Measurements from ENCODE around the gene ADH6.
"Not testable (repeated sequence)": the region's sequence is repeated elsewhere in the genome, so short reads cannot be mapped to it uniquely, and the experiment has no call there.

ADH6 gene

DNA sequence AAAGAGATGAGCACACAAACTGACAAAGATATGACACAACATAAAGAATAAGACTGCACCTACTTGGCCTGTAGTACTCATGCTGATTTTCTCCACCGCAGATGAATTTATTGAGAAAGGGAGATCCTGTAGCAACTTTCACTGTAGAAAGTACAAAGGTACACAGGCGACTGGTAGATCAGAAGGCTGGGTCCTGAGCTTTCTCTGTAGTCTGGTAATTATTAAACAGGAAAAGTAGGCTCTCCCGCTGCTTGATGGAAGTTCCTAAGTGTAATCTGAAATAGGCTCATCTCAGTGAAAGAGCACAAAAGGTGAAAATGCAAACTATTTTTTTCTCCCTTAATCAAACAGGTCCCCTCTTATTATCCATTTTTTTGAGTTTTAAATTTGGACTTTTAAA, at the start of gene ADH6:
TSS of gene ADH6 (minus strand) at position 175 of the 400 bp plus-strand sequence. CDS start at position 81, 94 bp downstream.
- no peak for FAIRE-seq
- peak; percentile 5 for DNase-seq (ENCODE audit: low spot score)

DNA sequence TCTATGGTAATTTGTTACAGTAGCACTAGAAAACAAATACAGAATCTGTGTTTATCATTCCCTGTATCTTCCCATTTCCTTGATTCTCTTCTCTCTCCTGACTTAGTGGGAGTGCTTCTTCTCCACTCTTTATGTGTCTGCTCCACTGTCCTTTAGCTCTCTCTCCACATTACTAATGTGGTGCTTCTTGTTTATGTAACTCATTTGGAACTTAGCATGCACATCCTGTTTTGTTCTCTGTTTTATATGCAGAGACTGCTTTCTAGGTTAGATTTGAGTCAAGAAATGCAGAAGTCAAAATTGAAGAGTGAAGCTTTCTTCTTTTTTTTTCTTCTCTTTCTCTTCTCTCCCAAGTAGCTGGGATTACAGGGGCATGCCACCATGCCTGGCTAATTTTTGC, 45.9 kb upstream of the ADH6 start:
- FAIRE-seq, result no peak
- DNase-seq (ENCODE audit: low spot score), result no peak

- no peak for DNase-seq (ENCODE audit: low spot score)
- FAIRE-seq, result no peak
Measured at GRCh38 chr4:99252746-99253145, 33.7 kb upstream of the ADH6 start.

GRCh38 chr4:99248714-99249113, 29.7 kb upstream of the ADH6 start:
- FAIRE-seq, result no peak
- no peak for DNase-seq (ENCODE audit: low spot score)

DNA sequence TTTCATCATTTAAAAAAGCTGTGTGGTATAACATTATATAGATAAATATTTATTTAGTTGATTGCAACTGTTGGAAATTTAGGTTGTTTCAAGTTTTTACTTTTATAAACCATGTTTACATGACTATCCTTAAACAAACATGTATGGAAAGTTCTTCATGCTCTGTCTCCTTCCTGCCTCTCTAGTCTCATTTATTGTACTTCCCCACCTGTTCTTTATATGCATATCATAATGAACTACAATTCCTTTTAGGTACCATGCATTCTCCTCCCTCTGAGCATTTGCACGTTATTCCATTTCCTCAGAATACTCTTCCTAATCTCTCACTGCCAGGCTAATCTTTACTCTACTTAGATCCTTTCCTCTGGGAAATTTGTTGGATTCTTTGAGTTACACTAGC, 16.9 kb upstream of the ADH6 start:
- DNase-seq (ENCODE audit: low spot score), result no peak
- no peak for FAIRE-seq

GRCh38 chr4:99234331-99235010, 15.4 kb upstream of the ADH6 start:
- FAIRE-seq (no peak), DNase-seq (ENCODE audit: low spot score) (no peak)

DNA sequence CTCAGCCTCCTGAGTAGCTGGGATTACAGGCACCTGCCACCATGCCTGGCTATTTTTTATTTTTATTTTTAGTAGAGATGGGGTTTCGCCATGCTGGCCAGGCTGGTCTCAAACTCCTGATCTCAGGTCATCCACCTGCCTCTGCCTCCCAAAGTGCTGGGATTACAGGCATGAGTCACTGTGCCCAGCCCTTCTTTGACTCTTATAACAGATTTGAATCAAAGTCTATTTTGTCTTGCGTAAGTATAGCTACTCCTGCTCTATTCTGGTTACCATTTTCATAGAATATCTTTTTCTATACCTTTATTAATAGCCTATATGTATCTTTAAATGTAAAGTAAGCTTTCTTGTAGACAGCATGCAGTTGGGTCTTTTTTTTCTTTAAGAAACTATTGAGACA, 14.4 kb upstream of the ADH6 start:
- DNase-seq (ENCODE audit: low spot score); FAIRE-seq: not testable (repeated sequence)

- not testable (repeated sequence) for DNase-seq (ENCODE audit: low spot score); FAIRE-seq
Measured at GRCh38 chr4:99228706-99229105, 9.7 kb upstream of the ADH6 start.

- DNase-seq (ENCODE audit: low spot score); FAIRE-seq: not testable (repeated sequence)
Measured at GRCh38 chr4:99227646-99228045, 8.6 kb upstream of the ADH6 start.

GRCh38 chr4:99221980-99222379, 2.9 kb upstream of the ADH6 start:
- no peak for DNase-seq (ENCODE audit: low spot score)
- no peak for FAIRE-seq

- DNase-seq (ENCODE audit: low spot score), result no peak
- no peak for FAIRE-seq
Measured at GRCh38 chr4:99219479-99219878, 433 bp upstream of the ADH6 start.

- FAIRE-seq, result no peak
- DNase-seq (ENCODE audit: low spot score), result no peak
Measured at GRCh38 chr4:99215521-99215920, 3.5 kb downstream of the ADH6 start.

DNA sequence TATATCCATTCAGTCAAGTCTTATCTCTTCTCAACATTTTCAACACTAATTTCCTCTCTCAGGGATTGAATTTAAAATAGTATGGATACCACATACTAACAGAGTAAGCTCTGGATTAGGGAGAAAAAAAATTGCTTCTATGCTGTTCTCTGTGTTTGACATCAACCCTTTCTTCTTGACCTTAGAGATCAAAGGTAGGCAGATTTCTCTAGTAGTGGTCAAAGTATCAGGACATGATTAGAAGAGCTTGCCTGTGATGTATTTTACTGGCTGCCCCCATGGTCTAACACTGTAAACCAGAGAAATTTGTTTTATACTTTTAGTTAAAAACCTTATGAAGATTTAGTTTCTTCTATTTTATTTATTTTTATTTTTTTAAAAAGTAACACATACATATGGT, 8.3 kb downstream of the ADH6 start:
- no peak for FAIRE-seq
- no peak for DNase-seq (ENCODE audit: low spot score)

DNA sequence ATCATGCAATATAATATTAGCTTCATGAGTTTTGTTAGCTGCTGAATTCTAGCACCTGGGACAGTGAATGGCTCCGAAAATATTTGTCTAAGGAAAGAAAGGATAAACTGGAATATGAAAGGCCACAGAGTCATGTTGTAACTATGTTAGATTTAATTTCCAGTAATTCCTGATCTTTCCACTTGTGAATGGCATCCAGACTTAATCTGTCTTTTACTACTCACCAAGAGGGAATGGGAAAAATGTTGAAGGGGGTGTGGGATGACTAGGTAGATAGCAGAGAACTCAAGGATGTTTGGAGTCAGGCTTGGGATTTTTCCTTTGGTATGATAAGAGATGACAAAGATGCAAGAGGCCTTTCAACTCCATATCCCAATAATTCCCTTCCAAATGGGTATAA, 9.4 kb downstream of the ADH6 start:
- no peak for DNase-seq (ENCODE audit: low spot score)
- FAIRE-seq, result no peak

GRCh38 chr4:99208719-99209075, 10.3 kb downstream of the ADH6 start:
- FAIRE-seq (no peak), DNase-seq (ENCODE audit: low spot score) (no peak)

DNA sequence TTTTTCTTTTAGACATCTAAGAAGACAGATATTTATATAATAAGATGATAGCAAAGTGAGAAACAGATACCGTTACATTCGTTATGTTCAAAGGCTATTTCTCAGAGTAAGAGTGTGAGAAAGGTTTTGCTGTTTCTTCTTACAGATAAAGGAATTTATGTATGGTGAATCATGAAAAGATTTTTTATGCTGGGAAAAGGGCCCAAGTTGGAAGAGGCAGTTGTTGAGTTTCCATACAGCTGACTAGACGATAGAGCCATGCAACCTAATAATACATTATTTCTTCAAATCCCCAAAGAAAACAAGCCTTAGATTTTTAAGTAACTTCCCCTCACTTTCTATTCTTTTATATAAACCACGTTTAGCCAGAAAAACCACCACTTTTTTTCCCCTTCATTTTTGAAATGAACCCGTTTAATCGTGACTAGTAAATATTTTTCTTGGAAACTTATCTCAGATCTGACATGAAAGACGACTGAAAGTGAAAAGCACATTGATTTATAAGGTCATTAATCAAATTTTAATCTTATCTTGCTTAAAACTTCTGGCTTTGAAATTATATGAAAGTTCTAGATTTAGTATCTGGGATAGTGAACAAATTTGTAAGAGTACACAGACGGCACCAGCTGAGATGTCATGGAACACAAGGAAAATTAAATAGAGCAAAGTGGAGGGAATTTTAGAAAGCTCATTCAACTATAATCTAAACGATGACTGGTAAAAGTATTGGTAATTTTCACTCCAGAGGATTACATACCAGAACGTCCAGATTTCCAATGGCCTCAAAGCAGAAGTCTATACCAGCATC, 10.9 kb downstream of the ADH6 start:
- DNase-seq (ENCODE audit: low spot score), result no peak
- no peak for FAIRE-seq

- FAIRE-seq, result no peak
Measured at GRCh38 chr4:99207069-99207743, 11.8 kb downstream of the ADH6 start.

GRCh38 chr4:99205153-99205979, 13.7 kb downstream of the ADH6 start:
- no peak for FAIRE-seq
- no peak for DNase-seq (ENCODE audit: low spot score)

More at GRCh38 chr4:99207069-99207743, 11.8 kb downstream of the ADH6 start:
- DNase-seq (ENCODE audit: low spot score), result no peak

GRCh38 chr4:99202536-99202935, 16.5 kb downstream of the ADH6 start:
- no peak for DNase-seq (ENCODE audit: low spot score)
- no peak for FAIRE-seq

GRCh38 chr4:99202094-99202493, 17.0 kb downstream of the ADH6 start:
- DNase-seq (ENCODE audit: low spot score), result no peak
- FAIRE-seq, result no peak

DNA sequence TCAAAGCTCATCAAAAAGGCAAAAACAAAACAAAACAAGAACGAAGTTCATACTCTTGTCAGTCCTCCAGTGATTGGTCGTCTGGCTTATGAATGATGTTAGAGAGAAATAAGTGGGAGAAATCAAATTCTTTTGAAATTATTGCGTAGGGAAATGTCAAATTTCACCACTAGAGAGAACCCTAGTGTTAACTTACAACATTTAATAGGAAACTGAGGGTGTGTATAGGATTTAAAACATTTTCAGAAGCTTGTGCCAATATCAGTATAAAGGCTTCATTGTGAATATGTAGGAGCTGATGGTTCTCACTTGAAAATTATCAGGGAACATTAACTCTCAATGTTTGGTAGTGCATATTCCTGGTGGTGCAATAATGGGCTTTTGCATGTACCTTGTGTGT, 17.4 kb downstream of the ADH6 start:
- FAIRE-seq (no peak), DNase-seq (ENCODE audit: low spot score) (no peak)

All from RCC 7860 (cell line).